ENCODE measurements around the gene GPR17. TPM values are rescaled to one million over a fixed set of nuclear protein-coding genes. Genes with fewer than 3 reads are reported as not detected.

Gene GPR17
- total RNA-seq, 4 donors from 2014 or later, result 0.48 to 0.52 TPM; not detected in 2

DNA sequence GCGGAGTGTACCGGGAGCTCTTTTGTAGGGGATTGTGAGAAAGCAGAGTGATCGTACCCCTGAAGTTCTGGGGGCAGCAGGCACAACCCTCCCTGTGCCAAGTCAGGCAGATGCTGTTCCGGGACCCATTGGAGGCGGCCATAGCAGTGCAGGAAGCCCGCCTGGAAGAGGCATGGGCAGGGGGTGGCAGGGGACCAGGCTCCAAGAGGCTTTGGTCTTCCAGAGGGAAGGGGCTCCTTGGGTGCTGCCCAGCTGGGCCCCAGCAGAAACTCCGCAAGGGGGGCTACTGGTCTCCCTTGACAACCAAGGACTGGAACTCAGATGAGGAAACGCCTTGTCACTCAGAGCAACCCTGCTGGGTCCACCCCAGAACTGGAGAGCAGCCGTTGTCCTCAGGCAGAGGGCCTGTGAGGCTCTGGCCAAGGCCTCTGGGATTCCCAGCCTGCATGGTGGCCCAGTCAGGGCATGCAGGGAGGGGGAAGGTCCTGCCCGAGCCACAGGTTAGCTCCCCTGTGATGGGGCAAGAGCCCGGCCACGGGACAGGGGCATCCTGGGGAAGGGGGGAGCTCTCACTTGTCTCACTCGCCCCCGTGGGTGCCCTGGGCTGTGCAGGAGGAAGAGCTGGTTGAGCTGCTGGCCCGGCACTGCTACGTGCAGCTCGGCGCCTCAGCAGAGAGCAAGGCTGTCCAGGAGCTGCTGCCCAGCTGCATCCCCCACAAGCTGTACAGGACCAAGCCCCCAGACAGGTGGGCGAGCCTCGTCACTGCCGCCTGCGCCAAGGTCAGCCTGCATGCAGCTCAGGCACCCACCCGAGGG is 21.0 kb upstream of the GPR17 start:
- H3K9me3 ChIP-seq, result no peaks in the 10 kb centered on the region
- no peak overlapping the region for H3K27ac ChIP-seq
- H3K4me1 ChIP-seq, result no peaks in the 10 kb centered on the region
- TF ChIP-seq EP300 (IDR thresholded peaks at IDR 0.05) (no peak), POLR2A (IDR thresholded peaks at IDR 0.05) (no peak), POLR2AphosphoS5 (IDR thresholded peaks at IDR 0.05) (no peak)
- TF ChIP-seq, protein P1, sequence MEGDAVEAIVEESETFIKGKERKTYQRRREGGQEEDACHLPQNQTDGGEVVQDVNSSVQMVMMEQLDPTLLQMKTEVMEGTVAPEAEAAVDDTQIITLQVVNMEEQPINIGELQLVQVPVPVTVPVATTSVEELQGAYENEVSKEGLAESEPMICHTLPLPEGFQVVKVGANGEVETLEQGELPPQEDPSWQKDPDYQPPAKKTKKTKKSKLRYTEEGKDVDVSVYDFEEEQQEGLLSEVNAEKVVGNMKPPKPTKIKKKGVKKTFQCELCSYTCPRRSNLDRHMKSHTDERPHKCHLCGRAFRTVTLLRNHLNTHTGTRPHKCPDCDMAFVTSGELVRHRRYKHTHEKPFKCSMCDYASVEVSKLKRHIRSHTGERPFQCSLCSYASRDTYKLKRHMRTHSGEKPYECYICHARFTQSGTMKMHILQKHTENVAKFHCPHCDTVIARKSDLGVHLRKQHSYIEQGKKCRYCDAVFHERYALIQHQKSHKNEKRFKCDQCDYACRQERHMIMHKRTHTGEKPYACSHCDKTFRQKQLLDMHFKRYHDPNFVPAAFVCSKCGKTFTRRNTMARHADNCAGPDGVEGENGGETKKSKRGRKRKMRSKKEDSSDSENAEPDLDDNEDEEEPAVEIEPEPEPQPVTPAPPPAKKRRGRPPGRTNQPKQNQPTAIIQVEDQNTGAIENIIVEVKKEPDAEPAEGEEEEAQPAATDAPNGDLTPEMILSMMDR (IDR thresholded peaks at IDR 0.05), result no peak
- H3K4me3 ChIP-seq, result no peak overlapping the region
- peak; percentile 45 to 72 for DNase-seq (ENCODE audit: low spot score in 2 of 2)
- no peaks in the 10 kb centered on the region for H3K36me3 ChIP-seq
- H3K27me3 ChIP-seq, result peaks cover 9% of the 10 kb centered on the region
- WGBS, result 92% methylated on average over 12 of the region's 23 CpGs

DNA sequence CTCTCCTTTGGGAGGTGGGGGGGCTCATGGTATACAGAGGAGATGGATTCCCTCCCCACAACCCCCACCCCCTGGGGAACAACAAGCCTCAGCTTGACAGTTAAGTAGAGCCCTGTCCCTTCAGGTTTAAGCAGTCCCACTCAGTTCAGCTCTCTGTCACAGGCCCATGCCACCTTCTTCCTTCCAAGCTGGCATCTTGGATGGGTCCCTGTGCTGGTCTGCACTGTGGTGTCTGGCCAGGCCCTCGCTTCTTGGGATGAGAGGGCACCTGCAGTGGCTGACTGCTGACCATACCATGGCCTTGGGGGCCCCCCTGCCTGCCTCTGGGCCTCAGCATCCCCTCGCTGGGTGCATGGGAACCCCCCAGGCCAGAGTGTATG is 20.4 kb upstream of the GPR17 start:
- no peak overlapping the region for H3K4me3 ChIP-seq
- TF ChIP-seq POLR2A (IDR thresholded peaks at IDR 0.05), result no peak
- TF ChIP-seq POLR2AphosphoS5 (IDR thresholded peaks at IDR 0.05), result no peak
- no peak for TF ChIP-seq EP300 (IDR thresholded peaks at IDR 0.05)
- TF ChIP-seq, protein P1 (IDR thresholded peaks at IDR 0.05), result no peak
- no peaks in the 10 kb centered on the region for H3K36me3 ChIP-seq
- 80% methylated on average over 2 of the region's 2 CpGs for WGBS
- peak; percentile 54 to 59 for DNase-seq (ENCODE audit: low spot score in 2 of 2)
- no peak overlapping the region for H3K27ac ChIP-seq
- no peaks in the 10 kb centered on the region for H3K4me1 ChIP-seq
- H3K27me3 ChIP-seq, result peaks cover 9% of the 10 kb centered on the region
- H3K9me3 ChIP-seq, result no peaks in the 10 kb centered on the region

DNA sequence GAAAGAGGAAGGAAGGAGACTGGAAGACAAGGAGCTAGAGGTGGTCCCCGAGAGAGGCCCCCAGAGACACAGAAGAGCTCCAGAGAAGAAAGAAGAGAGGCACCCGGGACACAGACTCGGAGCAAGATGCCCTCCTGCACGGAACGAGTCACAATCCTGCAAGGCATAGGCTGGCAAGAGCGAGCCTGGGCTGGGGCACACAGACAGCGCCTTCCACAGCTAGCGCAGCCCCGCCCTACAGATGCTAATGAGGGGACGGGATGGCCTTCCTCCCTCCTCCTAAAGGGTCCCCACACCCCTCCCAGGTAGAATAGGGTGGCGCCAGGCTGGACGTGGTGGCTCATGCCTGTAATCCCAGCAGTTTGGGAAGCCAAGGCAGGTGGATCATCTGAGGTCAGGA is 19.8 kb upstream of the GPR17 start:
- 43% methylated on average over 12 of the region's 12 CpGs for WGBS
- H3K27me3 ChIP-seq, result peaks cover 9% of the 10 kb centered on the region
- H3K36me3 ChIP-seq, result no peaks in the 10 kb centered on the region
- H3K4me3 ChIP-seq, result no peak overlapping the region
- peak in 1 of 2 donors; percentile 42 for DNase-seq (ENCODE audit: low spot score in 2 of 2)
- no peaks in the 10 kb centered on the region for H3K9me3 ChIP-seq
- no peak overlapping the region for H3K27ac ChIP-seq
- TF ChIP-seq, protein P1 (IDR thresholded peaks at IDR 0.05), result no peak
- TF ChIP-seq POLR2AphosphoS5 (IDR thresholded peaks at IDR 0.05), result no peak
- no peak for TF ChIP-seq EP300 (IDR thresholded peaks at IDR 0.05)
- no peak for TF ChIP-seq POLR2A (IDR thresholded peaks at IDR 0.05)
- no peaks in the 10 kb centered on the region for H3K4me1 ChIP-seq

DNA sequence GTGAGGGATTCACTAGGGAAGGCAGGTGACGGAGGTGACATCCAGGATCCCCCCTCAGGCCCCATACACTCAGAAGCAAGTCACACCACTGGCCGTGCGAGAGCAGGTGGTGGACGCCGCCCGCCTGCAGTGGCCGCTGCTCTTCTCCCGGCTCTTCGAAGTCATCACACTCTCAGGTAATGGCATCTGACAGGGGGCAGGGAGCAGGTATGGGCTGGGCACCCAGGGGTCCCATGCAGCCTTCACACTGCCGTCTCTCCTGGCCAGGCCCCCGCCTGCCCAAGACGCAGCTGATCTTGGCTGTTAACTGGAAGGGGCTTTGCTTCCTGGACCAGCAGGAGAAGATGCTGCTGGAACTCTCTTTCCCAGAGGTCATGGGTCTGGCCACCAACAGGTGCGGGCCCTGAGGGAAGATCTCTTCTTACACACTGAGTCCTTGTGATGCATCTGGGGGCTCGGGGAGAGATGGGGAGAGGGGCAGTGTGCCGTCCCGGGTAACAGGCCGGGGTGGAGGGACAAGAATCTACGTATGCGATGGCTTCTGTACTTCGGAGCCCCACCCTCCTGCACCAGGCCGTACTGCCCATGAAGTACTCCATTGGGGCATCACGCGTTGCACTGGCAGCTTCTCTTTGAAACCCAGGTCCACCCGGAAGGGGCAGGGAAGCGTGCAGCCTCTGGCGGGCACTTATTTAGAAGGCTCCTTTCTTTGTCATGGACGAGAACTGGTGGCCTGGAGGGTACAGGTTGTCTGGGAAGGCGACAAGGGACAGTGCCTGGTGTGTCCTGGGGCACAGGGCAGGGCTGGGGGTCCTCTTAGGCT is 18.8 kb upstream of the GPR17 start:
- TF ChIP-seq, protein P1 (IDR thresholded peaks at IDR 0.05), result no peak
- no peak for TF ChIP-seq POLR2AphosphoS5 (IDR thresholded peaks at IDR 0.05)
- TF ChIP-seq POLR2A (IDR thresholded peaks at IDR 0.05), result no peak
- no peak for TF ChIP-seq EP300 (IDR thresholded peaks at IDR 0.05)
- no peaks in the 10 kb centered on the region for H3K4me1 ChIP-seq
- peaks cover 9% of the 10 kb centered on the region for H3K27me3 ChIP-seq
- peak in 1 of 2 donors; percentile 48 for DNase-seq (ENCODE audit: low spot score in 2 of 2)
- H3K4me3 ChIP-seq, result no peak overlapping the region
- H3K27ac ChIP-seq, result no peak overlapping the region
- no peaks in the 10 kb centered on the region for H3K36me3 ChIP-seq
- 90% methylated on average over 13 of the region's 28 CpGs for WGBS
- H3K9me3 ChIP-seq, result no peaks in the 10 kb centered on the region

All from suprapubic skin (tissue), 4 donors.